ENCODE measurements around the gene FRAS1.
"Not testable (repeated sequence)": the region's sequence is repeated elsewhere in the genome, so short reads cannot be mapped to it uniquely, and the experiment has no call there.

The FRAS1 gene

GRCh38 chr4:78254893-78255292, 197.8 kb downstream of the FRAS1 start:
- no peak for TF ChIP-seq CTCF (IDR thresholded peaks at IDR 0.05; ENCODE audit: control extremely low read depth, extremely low read depth, low read depth, missing control alignments)
- CTCF ChIA-PET: interaction anchor here (1.9 kb wide), 1 partner anchor 12 kb away, joined by 5 read pairs; no protein-coding TSS in a partner anchor
- POLR2A ChIA-PET: no interaction called here
- no peak for DNase-seq (ENCODE audit: extremely low spot score)

- no peak for DNase-seq (ENCODE audit: extremely low spot score)
- POLR2A ChIA-PET: no interaction called here
- TF ChIP-seq CTCF (IDR thresholded peaks at IDR 0.05; ENCODE audit: control extremely low read depth, extremely low read depth, low read depth, missing control alignments): no peak
- CTCF ChIA-PET: no interaction called here
These were observed 207.9 kb downstream of the FRAS1 start for GRCh38 chr4:78265006-78265405.

GRCh38 chr4:78267790-78268189, 210.7 kb downstream of the FRAS1 start:
- no peak for DNase-seq (ENCODE audit: extremely low spot score)
- ChIA-PET CTCF (interaction anchor here (0.8 kb wide), 1 partner anchor 20 kb away, joined by 3 read pairs; no protein-coding TSS in a partner anchor), POLR2A (no interaction called here)
- no peak for TF ChIP-seq CTCF (IDR thresholded peaks at IDR 0.05; ENCODE audit: control extremely low read depth, extremely low read depth, low read depth, missing control alignments)

GRCh38 chr4:78268597-78268996, 211.5 kb downstream of the FRAS1 start:
- ChIA-PET POLR2A (no interaction called here), CTCF (no interaction called here)
- DNase-seq (ENCODE audit: extremely low spot score): no peak
- no peak for TF ChIP-seq CTCF (IDR thresholded peaks at IDR 0.05; ENCODE audit: control extremely low read depth, extremely low read depth, low read depth, missing control alignments)

GRCh38 chr4:78275450-78275849, 218.3 kb downstream of the FRAS1 start:
- POLR2A ChIA-PET; CTCF ChIA-PET; DNase-seq (ENCODE audit: extremely low spot score): not testable (repeated sequence)

GRCh38 chr4:78286281-78286680, 229.2 kb downstream of the FRAS1 start:
- no peak for TF ChIP-seq CTCF (IDR thresholded peaks at IDR 0.05; ENCODE audit: control extremely low read depth, extremely low read depth, low read depth, missing control alignments)
- POLR2A ChIA-PET: no interaction called here
- DNase-seq (ENCODE audit: extremely low spot score): no peak
- CTCF ChIA-PET: interaction anchor here (0.9 kb wide), 1 partner anchor 11 kb away, joined by 3 read pairs; no protein-coding TSS in a partner anchor

GRCh38 chr4:78288327-78288726, 231.2 kb downstream of the FRAS1 start:
- DNase-seq (ENCODE audit: extremely low spot score): no peak
- TF ChIP-seq CTCF (IDR thresholded peaks at IDR 0.05; ENCODE audit: control extremely low read depth, extremely low read depth, low read depth, missing control alignments): no peak
- CTCF ChIA-PET: interaction anchor here (1.2 kb wide), 1 partner anchor 21 kb away, joined by 3 read pairs; no protein-coding TSS in a partner anchor
- POLR2A ChIA-PET: no interaction called here
